ENCODE data around the gene EIF4E. TPM values are rescaled to one million over a fixed set of nuclear protein-coding genes. Genes with fewer than 3 reads are reported as not detected.
"Not testable (repeated sequence)": the region's sequence is repeated elsewhere in the genome, so short reads cannot be mapped to it uniquely, and the experiment has no call there.

The EIF4E gene
- total RNA-seq, 6 experiments from 2014 or later: 117 to 147 (median 127) TPM

DNA sequence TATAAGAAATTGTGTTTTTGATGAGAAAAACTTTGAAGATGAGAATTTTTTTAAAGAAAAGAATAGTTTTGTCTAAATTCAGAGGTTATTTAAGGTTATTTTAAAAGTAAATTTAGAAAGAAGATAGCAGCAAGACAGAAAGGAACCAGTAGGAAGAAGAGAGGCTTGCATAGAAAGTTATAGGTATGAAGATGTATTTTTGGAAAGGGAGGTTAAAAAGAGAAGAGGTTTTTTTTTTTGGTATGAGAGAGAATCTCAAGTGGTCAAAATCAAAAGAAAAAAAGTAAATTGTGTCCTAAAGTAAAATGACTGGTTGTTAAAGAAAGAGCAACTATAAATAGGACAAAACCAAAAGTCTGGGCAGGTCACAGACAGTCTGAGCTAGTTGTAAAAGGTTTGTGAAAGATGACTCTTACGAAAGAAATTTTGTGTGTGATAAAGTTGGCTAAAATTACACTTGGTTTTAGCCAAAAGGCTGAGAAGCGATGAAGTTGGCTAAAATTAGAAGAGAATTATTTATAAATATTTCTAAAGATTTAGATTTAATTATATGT is 16.4 kb upstream of the EIF4E start:
- no peak overlapping the region for H3K27ac Mint-ChIP-seq
- no peaks in the 10 kb centered on the region; the same call in 1 of the 2 replicates for H3K9me3 Mint-ChIP-seq
- 0 out of 2 replicates have a peak, but pooled peaks cover 6% of the 10 kb centered on the region for H3K36me3 Mint-ChIP-seq (ENCODE audit: low read depth)
- H3K27me3 Mint-ChIP-seq (ENCODE audit: insufficient read depth): no peaks in the 10 kb centered on the region
- H3K4me1 Mint-ChIP-seq (ENCODE audit: low read depth): peaks cover 17% of the 10 kb centered on the region
- DNase-seq: peak; percentile 18
- TF ChIP-seq, protein P1, sequence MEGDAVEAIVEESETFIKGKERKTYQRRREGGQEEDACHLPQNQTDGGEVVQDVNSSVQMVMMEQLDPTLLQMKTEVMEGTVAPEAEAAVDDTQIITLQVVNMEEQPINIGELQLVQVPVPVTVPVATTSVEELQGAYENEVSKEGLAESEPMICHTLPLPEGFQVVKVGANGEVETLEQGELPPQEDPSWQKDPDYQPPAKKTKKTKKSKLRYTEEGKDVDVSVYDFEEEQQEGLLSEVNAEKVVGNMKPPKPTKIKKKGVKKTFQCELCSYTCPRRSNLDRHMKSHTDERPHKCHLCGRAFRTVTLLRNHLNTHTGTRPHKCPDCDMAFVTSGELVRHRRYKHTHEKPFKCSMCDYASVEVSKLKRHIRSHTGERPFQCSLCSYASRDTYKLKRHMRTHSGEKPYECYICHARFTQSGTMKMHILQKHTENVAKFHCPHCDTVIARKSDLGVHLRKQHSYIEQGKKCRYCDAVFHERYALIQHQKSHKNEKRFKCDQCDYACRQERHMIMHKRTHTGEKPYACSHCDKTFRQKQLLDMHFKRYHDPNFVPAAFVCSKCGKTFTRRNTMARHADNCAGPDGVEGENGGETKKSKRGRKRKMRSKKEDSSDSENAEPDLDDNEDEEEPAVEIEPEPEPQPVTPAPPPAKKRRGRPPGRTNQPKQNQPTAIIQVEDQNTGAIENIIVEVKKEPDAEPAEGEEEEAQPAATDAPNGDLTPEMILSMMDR (IDR thresholded peaks at IDR 0.05): no peak
- H3K4me3 Mint-ChIP-seq: no peak overlapping the region

DNA sequence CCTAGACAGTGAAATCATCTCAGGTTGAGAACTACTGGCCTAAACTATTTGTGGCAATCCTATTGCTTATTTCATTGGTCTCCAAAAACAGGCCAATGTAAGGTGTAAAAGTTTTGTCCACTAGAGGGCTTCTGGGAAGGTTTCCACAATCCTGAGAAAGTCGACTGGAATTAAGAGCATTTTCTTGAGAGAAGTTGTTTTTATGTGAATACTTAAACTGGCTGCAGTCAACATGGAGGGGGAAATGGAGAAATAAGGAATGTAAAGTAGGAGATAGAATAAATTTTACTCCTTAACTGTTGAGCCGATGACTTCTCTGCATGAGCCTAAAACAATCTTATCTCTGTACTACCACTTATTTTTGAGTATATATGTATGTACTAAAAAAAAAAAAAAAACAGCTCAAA is 11.0 kb upstream of the EIF4E start:
- no peaks in the 10 kb centered on the region for H3K9me3 Mint-ChIP-seq
- H3K27me3 Mint-ChIP-seq (ENCODE audit: insufficient read depth): no peaks in the 10 kb centered on the region
- no peaks in the 10 kb centered on the region for H3K36me3 Mint-ChIP-seq (ENCODE audit: low read depth)
- no peak overlapping the region for H3K4me3 Mint-ChIP-seq
- H3K27ac Mint-ChIP-seq: peak overlapping the region; percentile 2; the same call in 1 of the 2 replicates
- TF ChIP-seq, protein P1 (IDR thresholded peaks at IDR 0.05): peak; percentile 89
- peaks cover 29% of the 10 kb centered on the region for H3K4me1 Mint-ChIP-seq (ENCODE audit: low read depth)
- DNase-seq: peak; percentile 76

DNA sequence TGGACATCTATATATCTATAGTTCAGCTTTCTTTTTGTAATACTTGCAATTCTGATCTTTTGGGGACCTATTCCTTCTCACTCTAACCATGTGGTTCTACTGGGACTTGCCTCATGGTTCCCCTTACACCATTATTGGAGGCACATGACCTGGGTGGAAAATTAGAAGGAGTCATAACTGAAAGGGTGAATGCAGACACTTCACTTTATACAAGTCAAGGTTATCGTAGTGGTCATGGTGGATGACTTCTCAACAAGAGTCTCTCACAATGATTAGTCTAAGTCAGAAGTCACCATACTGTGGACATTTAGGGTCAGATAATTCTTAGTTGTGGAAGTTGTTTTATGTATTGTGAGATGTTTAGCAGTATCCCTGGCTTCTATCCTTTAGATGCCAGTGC is 10.5 kb upstream of the EIF4E start:
- Mint-ChIP-seq H3K9me3 (no peaks in the 10 kb centered on the region), H3K36me3 (ENCODE audit: low read depth) (no peaks in the 10 kb centered on the region), H3K27ac (peak overlapping the region; percentile 58), H3K4me1 (ENCODE audit: low read depth) (peaks cover 29% of the 10 kb centered on the region), H3K27me3 (ENCODE audit: insufficient read depth) (no peaks in the 10 kb centered on the region), H3K4me3 (no peak overlapping the region)
- TF ChIP-seq, protein P1 (IDR thresholded peaks at IDR 0.05): no peak
- DNase-seq: no peak

DNA sequence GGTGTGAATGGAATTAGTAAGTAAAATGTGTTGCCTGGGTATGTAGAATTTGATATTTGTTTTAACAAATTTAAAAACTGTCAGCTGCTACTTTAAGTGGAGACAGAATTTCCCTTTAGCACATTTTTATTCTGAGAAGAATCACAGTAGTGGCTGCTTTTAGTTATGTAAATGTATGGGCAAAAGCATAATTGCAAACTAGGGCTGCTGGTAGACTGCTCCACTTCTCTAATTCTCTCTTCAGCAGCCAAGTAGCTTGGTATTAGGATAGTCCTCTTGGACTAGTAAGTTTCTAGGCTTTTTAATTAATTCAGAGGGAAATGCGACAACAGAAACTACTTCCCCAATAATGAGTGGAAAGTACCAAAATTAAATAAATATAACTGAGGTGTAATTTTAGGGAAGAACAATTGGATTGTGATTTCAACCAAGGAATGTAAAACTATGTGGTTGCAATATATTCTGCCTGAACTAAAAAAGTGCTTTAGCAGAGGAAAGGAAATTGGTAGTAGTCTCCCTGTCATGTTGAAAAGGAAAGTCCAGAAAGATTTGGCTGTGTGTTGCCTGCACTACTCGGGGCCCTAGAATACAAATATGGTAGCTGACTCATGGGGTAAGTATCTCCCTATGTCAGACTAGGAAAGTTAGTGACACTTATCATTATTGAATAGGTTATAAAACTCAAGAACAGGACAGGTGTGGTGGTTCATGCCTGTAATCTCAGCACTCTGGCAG is 9.2 kb upstream of the EIF4E start:
- Mint-ChIP-seq H3K27ac (peak overlapping the region; percentile 78), H3K27me3 (ENCODE audit: insufficient read depth) (no peaks in the 10 kb centered on the region), H3K4me3 (peak overlapping the region; percentile 44), H3K36me3 (ENCODE audit: low read depth) (peaks cover 6% of the 10 kb centered on the region; the same call in 1 of the 2 replicates), H3K4me1 (ENCODE audit: low read depth) (peaks cover 39% of the 10 kb centered on the region), H3K9me3 (no peaks in the 10 kb centered on the region)
- TF ChIP-seq, protein P1 (IDR thresholded peaks at IDR 0.05): no peak
- DNase-seq: peak; percentile 46

DNA sequence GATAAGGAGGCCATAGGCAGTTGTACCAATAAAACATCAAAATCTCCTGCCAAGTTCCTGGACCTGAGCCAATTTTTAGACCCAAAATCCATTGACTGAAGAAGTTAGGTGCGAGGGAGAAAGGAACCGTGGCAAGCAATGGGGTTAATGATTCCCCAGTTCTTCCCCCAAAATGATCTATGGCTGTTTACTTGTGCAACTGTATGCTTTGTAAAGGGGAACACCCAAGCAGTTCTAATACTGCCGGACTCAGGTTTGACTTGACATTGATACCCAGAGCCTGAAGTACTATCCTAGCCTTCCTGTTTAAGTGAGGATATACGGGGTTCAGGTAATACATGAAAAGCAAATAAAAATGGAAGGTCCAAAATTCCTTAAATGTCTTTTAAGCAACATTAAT is 6.7 kb upstream of the EIF4E start:
- no peak for DNase-seq
- H3K4me3 Mint-ChIP-seq: no peak overlapping the region
- no peak overlapping the region for H3K27ac Mint-ChIP-seq
- no peaks in the 10 kb centered on the region for H3K27me3 Mint-ChIP-seq (ENCODE audit: insufficient read depth)
- peaks cover 53% of the 10 kb centered on the region for H3K4me1 Mint-ChIP-seq (ENCODE audit: low read depth)
- TF ChIP-seq, protein P1 (IDR thresholded peaks at IDR 0.05): no peak
- H3K36me3 Mint-ChIP-seq (ENCODE audit: low read depth): peaks cover 13% of the 10 kb centered on the region
- H3K9me3 Mint-ChIP-seq: peaks cover 11% of the 10 kb centered on the region

DNA sequence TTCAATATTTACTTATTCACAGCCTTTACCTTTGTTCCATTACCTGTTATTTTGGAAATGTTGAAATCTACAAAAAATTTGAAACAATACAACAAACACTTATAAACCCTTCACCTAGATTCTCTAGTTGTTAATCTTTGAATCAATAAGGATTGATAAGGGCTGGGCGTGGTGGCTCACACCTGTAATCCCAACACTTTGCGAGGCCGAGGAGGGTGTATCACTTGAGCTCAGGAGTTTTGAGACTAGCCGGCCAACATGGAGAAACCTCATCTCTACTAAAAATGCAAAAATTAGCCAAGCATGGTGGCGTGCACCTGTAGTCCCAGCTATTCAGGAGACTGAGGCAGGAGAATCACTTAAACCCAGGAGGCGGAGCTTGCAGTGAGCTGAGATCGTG is 5.9 kb upstream of the EIF4E start:
- not testable (repeated sequence) for H3K27ac Mint-ChIP-seq; H3K4me3 Mint-ChIP-seq; H3K27me3 Mint-ChIP-seq (ENCODE audit: insufficient read depth); DNase-seq
- peaks cover 56% of the 10 kb centered on the region for H3K4me1 Mint-ChIP-seq (ENCODE audit: low read depth)
- H3K36me3 Mint-ChIP-seq (ENCODE audit: low read depth): peaks cover 18% of the 10 kb centered on the region
- peaks cover 17% of the 10 kb centered on the region for H3K9me3 Mint-ChIP-seq

Measured in HFFc6 (cell line).